Duodenal mucosa (tissue), 2 donors: ENCODE results near the gene SLC6A18.

Source experiments
- H3K27ac ChIP-seq: one replicate; pipeline ENCODE4 v1.7.0; 2013; ENCODE audit warnings: low read depth, low read length
- H3K27me3 ChIP-seq, 2 donors: one replicate each; pipeline ENCODE4 v1.7.0; 2013; ENCODE audit warnings: low read length in 2 of 2, control low read depth in 1 of 2; ENCODE audit not compliant: insufficient read depth in 2 of 2, control insufficient read depth in 1 of 2
- H3K36me3 ChIP-seq, 2 donors: one replicate each; pipeline ENCODE4 v1.7.0; 2013; ENCODE audit warnings: low read length in 2 of 2, control low read depth in 1 of 2; ENCODE audit not compliant: insufficient read depth in 2 of 2, control insufficient read depth in 1 of 2
- H3K4me1 ChIP-seq, 2 donors: one replicate each; pipeline ENCODE4 v1.7.0; 2013; ENCODE audit warnings: low read length in 2 of 2, control low read depth in 1 of 2; ENCODE audit not compliant: insufficient read depth in 2 of 2, control insufficient read depth in 1 of 2
- H3K4me3 ChIP-seq, 2 donors: one replicate each; pipeline ENCODE4 v1.7.0; 2013; ENCODE audit warnings: low read length in 2 of 2, low read depth in 1 of 2
- H3K9ac ChIP-seq, 2 donors: one replicate each; pipeline ENCODE4 v1.7.0; 2013; ENCODE audit warnings: low read length in 2 of 2, low read depth in 1 of 2
- H3K9me3 ChIP-seq, 2 donors: one replicate each; pipeline ENCODE4 v1.7.0; 2013; ENCODE audit warnings: low read length in 2 of 2, control low read depth in 1 of 2; ENCODE audit not compliant: control insufficient read depth in 1 of 2

SLC6A18 gene

GRCh38 chr5:1251678-1252580 is 26.7 kb downstream of the SLC6A18 start:
- H3K4me3 ChIP-seq = no peak overlapping the region
- no peak overlapping the region for H3K27ac ChIP-seq
- H3K4me1 ChIP-seq = peaks cover 7 to 18% of the 10 kb centered on the region in 2 donors
- H3K9me3 ChIP-seq = no peaks in the 10 kb centered on the region
- H3K9ac ChIP-seq = no peak overlapping the region
- peaks cover 0 to 3% of the 10 kb centered on the region in 2 donors for H3K27me3 ChIP-seq
- no peaks in the 10 kb centered on the region for H3K36me3 ChIP-seq

DNA sequence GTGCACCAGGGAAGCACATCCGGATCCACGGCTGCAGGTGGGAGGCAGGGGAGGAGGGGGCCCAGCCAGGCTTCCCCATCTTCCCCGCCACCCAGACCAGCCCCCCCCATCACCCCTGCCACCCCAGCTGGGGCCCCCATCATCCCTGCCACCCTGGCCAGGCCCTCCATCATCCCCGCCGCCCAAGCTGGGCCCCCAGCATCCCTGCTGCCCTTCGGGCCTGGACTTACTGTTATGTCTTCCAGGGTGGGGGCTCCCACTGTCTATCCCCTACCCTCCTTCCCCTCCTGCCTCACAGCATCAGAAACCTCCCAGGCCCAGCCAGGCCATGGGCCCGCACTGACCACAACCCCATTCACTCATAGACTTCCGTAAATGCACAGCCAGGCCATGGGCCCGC is 27.5 kb downstream of the SLC6A18 start:
- no peak overlapping the region for H3K4me3 ChIP-seq
- H3K27me3 ChIP-seq = no peaks in the 10 kb centered on the region
- peaks cover 7 to 18% of the 10 kb centered on the region in 2 donors for H3K4me1 ChIP-seq
- H3K9ac ChIP-seq = no peak overlapping the region
- H3K9me3 ChIP-seq = no peaks in the 10 kb centered on the region
- no peak overlapping the region for H3K27ac ChIP-seq
- H3K36me3 ChIP-seq = no peaks in the 10 kb centered on the region

- peaks cover 7 to 18% of the 10 kb centered on the region in 2 donors for H3K4me1 ChIP-seq
- no peaks in the 10 kb centered on the region for H3K9me3 ChIP-seq
- no peak overlapping the region for H3K27ac ChIP-seq
- no peaks in the 10 kb centered on the region for H3K36me3 ChIP-seq
- H3K9ac ChIP-seq = no peak overlapping the region
- no peak overlapping the region for H3K4me3 ChIP-seq
- no peaks in the 10 kb centered on the region for H3K27me3 ChIP-seq
Observed at GRCh38 chr5:1253456-1254105, 28.4 kb downstream of the SLC6A18 start.

DNA sequence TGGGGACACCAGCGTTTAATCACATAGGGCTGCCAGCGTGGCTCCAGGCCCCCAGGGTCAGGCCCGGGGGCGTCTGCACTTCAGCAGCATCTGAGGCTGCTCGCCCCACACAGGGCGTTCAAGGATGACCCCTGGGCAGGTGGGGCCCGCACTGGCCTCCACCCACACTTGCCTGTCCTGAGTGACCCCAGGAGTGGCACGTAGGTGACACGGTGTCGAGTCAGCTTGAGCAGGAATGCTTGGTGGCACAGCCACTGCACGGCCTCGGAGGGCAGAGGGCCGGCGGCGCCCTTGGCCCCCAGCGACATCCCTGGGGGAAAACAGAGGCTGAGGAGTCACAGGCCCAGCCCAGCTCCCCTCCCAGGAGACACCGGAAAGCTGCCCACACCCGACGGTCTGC is 29.0 kb downstream of the SLC6A18 start:
- Histone ChIP-seq H3K9me3 (no peaks in the 10 kb centered on the region), H3K27me3 (no peaks in the 10 kb centered on the region), H3K4me3 (no peak overlapping the region), H3K4me1 (peaks cover 7 to 18% of the 10 kb centered on the region in 2 donors), H3K27ac (no peak overlapping the region), H3K36me3 (no peaks in the 10 kb centered on the region), H3K9ac (no peak overlapping the region)

GRCh38 chr5:1255081-1255561 is 29.9 kb downstream of the SLC6A18 start:
- H3K4me3 ChIP-seq = no peak overlapping the region
- H3K4me1 ChIP-seq = peaks cover 7 to 17% of the 10 kb centered on the region in 2 donors
- H3K27ac ChIP-seq = no peak overlapping the region
- no peaks in the 10 kb centered on the region for H3K27me3 ChIP-seq
- no peak overlapping the region for H3K9ac ChIP-seq
- no peaks in the 10 kb centered on the region for H3K9me3 ChIP-seq
- H3K36me3 ChIP-seq = no peaks in the 10 kb centered on the region

DNA sequence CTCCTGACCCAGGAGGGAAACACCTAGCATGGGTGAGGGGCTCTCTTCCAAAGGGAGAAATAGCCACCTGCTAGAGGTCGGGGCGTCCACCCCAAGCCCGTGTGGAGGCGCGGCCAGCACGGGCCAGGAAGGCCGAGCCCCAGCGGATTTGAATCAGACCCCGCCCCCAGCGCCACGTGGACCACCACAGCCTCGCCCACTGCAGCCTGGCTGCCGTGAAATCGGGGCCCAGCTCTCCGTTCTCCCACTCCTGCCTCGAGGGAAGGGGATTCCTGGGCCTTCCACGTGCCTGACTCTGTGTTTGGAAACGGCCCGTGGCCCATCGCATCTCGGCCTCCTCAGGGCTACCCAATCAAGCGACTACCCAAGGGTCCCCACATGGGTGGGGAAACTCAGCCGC is 31.6 kb downstream of the SLC6A18 start:
- H3K4me3 ChIP-seq = no peak overlapping the region
- no peaks in the 10 kb centered on the region for H3K27me3 ChIP-seq
- H3K9ac ChIP-seq = no peak overlapping the region
- H3K36me3 ChIP-seq = no peaks in the 10 kb centered on the region
- H3K4me1 ChIP-seq = peaks cover 0 to 3% of the 10 kb centered on the region in 2 donors
- no peaks in the 10 kb centered on the region for H3K9me3 ChIP-seq
- no peak overlapping the region for H3K27ac ChIP-seq

- Histone ChIP-seq H3K27me3 (no peaks in the 10 kb centered on the region), H3K4me3 (no peak overlapping the region), H3K27ac (no peak overlapping the region), H3K36me3 (no peaks in the 10 kb centered on the region), H3K4me1 (no peaks in the 10 kb centered on the region), H3K9me3 (no peaks in the 10 kb centered on the region), H3K9ac (no peak overlapping the region)
Observed at GRCh38 chr5:1257363-1257762, 32.2 kb downstream of the SLC6A18 start.

GRCh38 chr5:1257841-1258240 is 32.7 kb downstream of the SLC6A18 start:
- Histone ChIP-seq H3K9ac (no peak overlapping the region), H3K27ac (no peak overlapping the region), H3K4me1 (no peaks in the 10 kb centered on the region), H3K4me3 (no peak overlapping the region), H3K9me3 (no peaks in the 10 kb centered on the region), H3K36me3 (no peaks in the 10 kb centered on the region), H3K27me3 (no peaks in the 10 kb centered on the region)

DNA sequence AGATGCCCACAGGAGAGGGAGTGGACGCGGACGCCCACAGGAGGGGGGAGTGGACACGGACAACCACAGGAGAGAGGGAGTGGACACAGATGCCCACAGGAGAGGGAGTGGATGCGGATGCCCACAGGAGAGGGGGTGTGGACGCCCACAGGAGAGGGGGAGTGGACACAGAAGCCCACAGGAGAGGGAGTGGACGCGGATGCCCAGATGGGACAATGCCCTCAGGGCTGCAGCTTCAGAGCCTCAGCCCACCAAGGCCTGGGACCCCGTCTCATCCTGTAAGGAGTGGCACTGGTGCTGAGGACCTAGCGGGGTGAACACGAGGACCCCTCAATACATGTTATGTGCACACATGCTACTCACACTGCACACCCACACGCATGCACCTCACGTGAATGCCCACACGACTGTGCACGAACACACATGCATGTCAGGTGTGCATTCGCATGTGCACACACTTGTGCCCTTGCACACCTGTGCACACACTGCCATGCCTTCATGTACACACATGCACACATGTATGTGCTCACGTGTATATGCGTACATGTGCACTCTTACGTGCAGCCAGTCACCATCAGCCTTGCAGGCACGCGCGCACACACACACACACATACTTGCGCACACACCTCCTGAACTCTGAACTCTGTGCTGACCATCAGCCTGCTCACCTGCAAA is 34.8 kb downstream of the SLC6A18 start:
- Histone ChIP-seq H3K4me3 (no peak overlapping the region), H3K27me3 (no peaks in the 10 kb centered on the region), H3K9me3 (no peaks in the 10 kb centered on the region), H3K27ac (no peak overlapping the region), H3K4me1 (no peaks in the 10 kb centered on the region), H3K36me3 (no peaks in the 10 kb centered on the region), H3K9ac (no peak overlapping the region)

- Histone ChIP-seq H3K4me3 (no peak overlapping the region), H3K36me3 (no peaks in the 10 kb centered on the region), H3K27ac (no peak overlapping the region), H3K9ac (no peak overlapping the region), H3K9me3 (no peaks in the 10 kb centered on the region), H3K4me1 (no peaks in the 10 kb centered on the region), H3K27me3 (no peaks in the 10 kb centered on the region)
Observed at GRCh38 chr5:1261643-1262042, 36.5 kb downstream of the SLC6A18 start.
